Ishikawa (cell line): ENCODE data around the gene SLC41A3.

ENCODE experiments used
- CEBPB ChIP-seq: IDR thresholded peaks from 2 replicates; pipeline ENCODE4 v1.6.1; 2012
- CREB1 ChIP-seq: IDR thresholded peaks from 2 replicates; pipeline ENCODE4 v1.6.1; 2012; ENCODE audit warnings: low read depth
- EP300 ChIP-seq: IDR thresholded peaks from 2 replicates; pipeline ENCODE4 v1.6.1; 2012; ENCODE audit warnings: borderline replicate concordance
- YY1 ChIP-seq: IDR thresholded peaks from 2 replicates; pipeline ENCODE4 v1.6.1; 2012; ENCODE audit warnings: low read depth

DNA sequence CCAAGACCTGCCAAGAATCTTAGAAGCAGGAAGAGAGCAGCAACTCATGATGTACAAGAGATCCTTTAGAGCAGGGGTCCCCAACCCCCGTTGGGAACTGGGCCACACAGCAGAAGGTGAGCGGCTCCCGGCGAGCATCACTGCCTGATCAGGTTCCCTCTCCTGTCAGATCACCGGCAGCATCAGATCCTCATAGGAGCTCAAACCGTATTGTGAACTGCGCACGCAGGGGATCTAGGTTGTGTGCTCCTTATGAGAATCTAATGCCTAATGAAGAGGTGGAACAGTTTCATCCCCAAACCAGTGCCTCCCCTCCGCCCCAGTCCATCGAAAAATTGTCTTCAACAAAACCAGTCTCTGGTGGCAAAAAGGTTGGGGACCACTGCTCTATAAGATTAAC, 13.8 kb downstream of the SLC41A3 start:
- TF ChIP-seq YY1 (no peak), CEBPB (no peak), EP300 (no peak), CREB1 (no peak)
